Cardiac septum (tissue), 1 donor: ENCODE results near the gene NRIP2. TPM values are rescaled to one million over a fixed set of nuclear protein-coding genes. Genes with fewer than 3 reads are reported as not detected.

ENCODE experiments used
- DNase-seq: peaks from one replicate; pipeline ENCODE4 v3.0.0-alpha.2; 2020; ENCODE audit warnings: low spot score
- intact Hi-C: fragments of 100-400 bp; cut with DNase I; formaldehyde crosslinking; loops from one replicate; pipeline ENCODE4 v1.14.0; 2022
- total RNA-seq: library from RNA; stranded (reverse); fragmentation: NEBNext Ultra II Directional; extraction: Animal tissue kit (Norgen Biotek cat#: 25700); gene quantifications from one replicate; pipeline ENCODE4 v1.2.1, GENCODE V29; 2021
- donor health status: DM: no; HTN: no; CAD: no.

The NRIP2 gene
- total RNA-seq, 1 donor from 2014 or later = 2.9 TPM

GRCh38 chr12:2813214-2814185 is 21.3 kb downstream of the NRIP2 start:
- intact Hi-C loops = no loop called here
- DNase-seq = no peak

GRCh38 chr12:2812290-2813213 is 22.3 kb downstream of the NRIP2 start, which contains the start of gene ITFG2:
ITFG2 (plus strand) TSS chr12:2812668; CDS start chr12:2812761, 93 bp downstream.
- peak; percentile 99 for DNase-seq
- intact Hi-C loops = loop anchor here (1.0 kb wide), 1 partner anchor 16 kb away; no protein-coding TSS in a partner anchor

- DNase-seq = no peak
- intact Hi-C loops = loop anchor here (1.0 kb wide), 1 partner anchor 16 kb away; no protein-coding TSS in a partner anchor
These were observed 23.0 kb downstream of the NRIP2 start for GRCh38 chr12:2811801-2812200.

GRCh38 chr12:2806700-2807099 is 28.1 kb downstream of the NRIP2 start:
- DNase-seq = no peak

GRCh38 chr12:2805143-2805520 is 29.7 kb downstream of the NRIP2 start:
- intact Hi-C loops = no loop called here
- DNase-seq = no peak

More at GRCh38 chr12:2806700-2807099, 28.1 kb downstream of the NRIP2 start:
- intact Hi-C loops = no loop called here

GRCh38 chr12:2804393-2805142 is 30.3 kb downstream of the NRIP2 start:
- intact Hi-C loops = no loop called here
- peak; percentile 83 for DNase-seq

GRCh38 chr12:2803635-2804392 is 31.0 kb downstream of the NRIP2 start:
- intact Hi-C loops = no loop called here
- no peak for DNase-seq

- no peak for DNase-seq
- intact Hi-C loops = no loop called here
These were observed 33.6 kb downstream of the NRIP2 start for GRCh38 chr12:2801044-2801783.

GRCh38 chr12:2800046-2800570 is 34.7 kb downstream of the NRIP2 start:
- no peak for DNase-seq
- intact Hi-C loops = no loop called here

- intact Hi-C loops = no loop called here
- no peak for DNase-seq
These were observed 37.0 kb downstream of the NRIP2 start for GRCh38 chr12:2797721-2798418.

- DNase-seq = no peak
- intact Hi-C loops = loop anchor here (1.0 kb wide), 1 partner anchor 16 kb away; the partner anchor contains the start of gene ITFG2
These were observed 38.6 kb downstream of the NRIP2 start for GRCh38 chr12:2796187-2796666.

GRCh38 chr12:2795291-2796186 is 39.3 kb downstream of the NRIP2 start:
- DNase-seq = peak; percentile 93
- intact Hi-C loops = loop anchor here (1.0 kb wide), 1 partner anchor 17 kb away; the partner anchor contains the start of gene ITFG2

- intact Hi-C loops = no loop called here
- DNase-seq = peak; percentile 96
These were observed 40.0 kb downstream of the NRIP2 start, which contains the start of gene FKBP4 for GRCh38 chr12:2794736-2795289. FKBP4 (plus strand) TSS chr12:2794970; CDS start chr12:2795140, 170 bp downstream.

GRCh38 chr12:2794191-2794735 is 40.6 kb downstream of the NRIP2 start:
- intact Hi-C loops = no loop called here
- DNase-seq = no peak

GRCh38 chr12:2793561-2793960 is 41.3 kb downstream of the NRIP2 start:
- intact Hi-C loops = no loop called here
- DNase-seq = no peak
